IMR-90 (cell line): ENCODE data around the gene CD300LF.

ENCODE experiments used
- CEBPB ChIP-seq: IDR thresholded peaks from 2 replicates; pipeline ENCODE4 v1.6.1; 2012; ENCODE audit warnings: low read depth, low read length, improper control_type of control experiment
- CTCF ChIP-seq: conservative IDR thresholded peaks from 2 replicates; pipeline ENCODE4 v1.5.1; 2012; ENCODE audit warnings: mild to moderate bottlenecking, low read depth, low read length, improper control_type of control experiment
- ELK1 ChIP-seq: fragments of 150-350 bp; IDR thresholded peaks from 2 replicates; pipeline ENCODE4 v1.6.1; 2016; ENCODE audit warnings: low read depth, mild to moderate bottlenecking, low read length, moderate library complexity, borderline replicate concordance
- FOS ChIP-seq: fragments of 150-350 bp; IDR thresholded peaks from 2 replicates; pipeline ENCODE4 v1.6.1; 2016; ENCODE audit warnings: low read depth, low read length
- MAFK ChIP-seq: IDR thresholded peaks from 2 replicates; pipeline ENCODE4 v1.6.1; 2012; ENCODE audit warnings: low read depth, low read length, improper control_type of control experiment
- POLR2A ChIP-seq: IDR thresholded peaks from 2 replicates; pipeline ENCODE4 v1.6.1; 2012; ENCODE audit warnings: mild to moderate bottlenecking, low read depth, low read length
- RCOR1 ChIP-seq: IDR thresholded peaks from 2 replicates; pipeline ENCODE4 v1.6.1; 2012; ENCODE audit warnings: mild to moderate bottlenecking, low read length, improper control_type of control experiment; ENCODE audit not compliant: insufficient replicate concordance

DNA sequence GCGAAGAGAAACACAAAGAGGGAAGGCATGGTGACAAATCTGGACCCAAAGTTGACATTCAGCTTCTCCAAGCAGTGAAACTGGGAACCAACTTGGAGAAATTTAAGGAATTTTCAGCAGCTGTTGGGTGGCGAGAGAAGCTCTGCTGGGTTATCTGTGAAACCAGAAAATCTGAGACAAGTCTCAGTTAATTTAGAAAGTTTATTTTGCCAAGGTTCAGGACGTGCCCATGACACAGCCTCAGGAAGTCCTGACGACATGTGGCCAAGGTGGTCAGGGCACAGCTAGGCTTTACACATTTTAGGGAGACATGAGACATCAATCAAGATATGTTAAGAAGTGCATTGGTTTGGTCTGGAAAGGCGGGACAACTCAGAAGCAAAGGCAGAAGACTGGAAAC lies 11.2 kb upstream of the CD300LF start:
- no peak for TF ChIP-seq CTCF
- TF ChIP-seq CEBPB: no peak
- no peak for TF ChIP-seq ELK1
- no peak for TF ChIP-seq FOS
- no peak for TF ChIP-seq POLR2A
- TF ChIP-seq MAFK: no peak
- no peak for TF ChIP-seq RCOR1
